Measurements from ENCODE around the gene KLHL26. TPM values are rescaled to one million over a fixed set of nuclear protein-coding genes. Genes with fewer than 3 reads are reported as not detected.

The KLHL26 gene
- total RNA-seq, 4 donors from 2014 or later: 3.8 to 22.2 (median 6.9) TPM

DNA sequence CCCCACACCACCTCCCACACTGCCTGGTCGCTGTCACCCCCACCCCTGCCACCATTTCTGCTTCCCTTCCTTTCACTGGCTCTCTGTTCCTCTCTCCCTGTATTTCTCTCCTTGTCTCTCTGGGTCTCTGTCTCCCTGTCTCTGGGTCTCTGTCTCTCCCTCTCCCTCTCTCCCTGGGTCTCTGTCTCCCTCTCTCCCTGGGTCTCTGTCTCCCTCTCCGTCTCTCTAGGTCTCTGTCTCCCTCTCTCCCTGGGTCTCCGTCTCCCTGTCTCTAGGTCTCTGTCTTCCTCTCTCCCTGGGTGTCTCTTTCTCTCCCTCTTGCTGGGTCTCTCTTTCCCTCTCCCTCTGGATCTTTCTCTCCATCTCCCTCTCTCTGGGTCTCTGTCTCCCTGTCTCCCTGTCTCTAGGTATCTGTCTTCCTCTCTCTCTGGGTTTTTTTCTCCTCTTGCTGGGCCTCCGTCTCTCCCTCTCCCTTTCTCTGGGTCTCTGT lies 21.6 kb downstream of the KLHL26 start:
- H3K9me3 ChIP-seq: no peaks in the 10 kb centered on the region
- H3K36me3 ChIP-seq: no peaks in the 10 kb centered on the region
- no peak overlapping the region for H3K4me3 ChIP-seq
- no peak for TF ChIP-seq POLR2A (IDR thresholded peaks at IDR 0.05)
- TF ChIP-seq, protein P1, sequence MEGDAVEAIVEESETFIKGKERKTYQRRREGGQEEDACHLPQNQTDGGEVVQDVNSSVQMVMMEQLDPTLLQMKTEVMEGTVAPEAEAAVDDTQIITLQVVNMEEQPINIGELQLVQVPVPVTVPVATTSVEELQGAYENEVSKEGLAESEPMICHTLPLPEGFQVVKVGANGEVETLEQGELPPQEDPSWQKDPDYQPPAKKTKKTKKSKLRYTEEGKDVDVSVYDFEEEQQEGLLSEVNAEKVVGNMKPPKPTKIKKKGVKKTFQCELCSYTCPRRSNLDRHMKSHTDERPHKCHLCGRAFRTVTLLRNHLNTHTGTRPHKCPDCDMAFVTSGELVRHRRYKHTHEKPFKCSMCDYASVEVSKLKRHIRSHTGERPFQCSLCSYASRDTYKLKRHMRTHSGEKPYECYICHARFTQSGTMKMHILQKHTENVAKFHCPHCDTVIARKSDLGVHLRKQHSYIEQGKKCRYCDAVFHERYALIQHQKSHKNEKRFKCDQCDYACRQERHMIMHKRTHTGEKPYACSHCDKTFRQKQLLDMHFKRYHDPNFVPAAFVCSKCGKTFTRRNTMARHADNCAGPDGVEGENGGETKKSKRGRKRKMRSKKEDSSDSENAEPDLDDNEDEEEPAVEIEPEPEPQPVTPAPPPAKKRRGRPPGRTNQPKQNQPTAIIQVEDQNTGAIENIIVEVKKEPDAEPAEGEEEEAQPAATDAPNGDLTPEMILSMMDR (IDR thresholded peaks at IDR 0.05): no peak
- H3K4me1 ChIP-seq: peaks cover 0 to 27% of the 10 kb centered on the region in 2 donors
- intact Hi-C loops (cut with DNase I; ENCODE audit: low total_unique reads): no loop called here
- no peaks in the 10 kb centered on the region for H3K27me3 ChIP-seq
- peak overlapping the region; percentile 77 to 79 for H3K27ac ChIP-seq
- no peak for DNase-seq

DNA sequence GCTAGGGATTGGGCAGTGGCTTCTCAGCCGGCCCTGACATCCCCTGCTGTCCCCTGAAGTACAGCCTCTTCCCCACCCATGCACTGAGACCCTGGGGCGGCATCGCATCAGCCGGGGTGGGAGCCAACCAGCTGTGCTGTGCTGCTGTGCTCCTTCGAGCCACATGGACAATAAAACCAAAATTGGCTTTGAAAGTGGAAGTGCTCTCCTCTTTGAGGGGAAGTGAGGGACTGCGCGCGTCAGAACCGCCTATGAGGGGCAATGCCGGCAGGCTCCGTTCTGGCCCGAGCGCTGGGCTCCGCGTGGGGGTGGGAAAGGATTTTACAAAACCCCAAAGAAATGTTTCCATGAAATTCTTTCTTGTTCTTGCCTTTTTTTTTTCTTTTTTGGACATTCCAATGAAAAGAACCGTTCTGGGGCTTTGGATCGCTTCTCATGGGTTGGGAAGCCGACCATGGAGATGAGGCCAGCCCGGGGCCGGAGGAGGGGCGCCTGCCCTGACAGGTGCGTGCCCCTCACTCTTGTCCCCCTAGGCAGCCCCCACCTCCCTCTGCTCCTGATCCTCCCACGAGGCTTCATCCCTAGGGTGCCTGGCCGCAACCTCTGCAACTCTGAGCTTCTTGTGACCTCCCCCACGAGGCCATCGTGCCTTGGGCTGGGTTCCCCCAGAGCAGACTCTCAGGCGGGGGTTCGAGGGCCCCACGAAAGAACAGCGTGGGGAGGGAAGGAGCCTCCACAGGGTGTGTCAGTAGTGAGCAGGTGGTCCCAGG lies 22.6 kb downstream of the KLHL26 start:
- Histone ChIP-seq H3K36me3 (no peaks in the 10 kb centered on the region), H3K27me3 (no peaks in the 10 kb centered on the region), H3K4me1 (peaks cover 0 to 27% of the 10 kb centered on the region in 2 donors), H3K4me3 (no peak overlapping the region), H3K27ac (peak overlapping the region; percentile 77 to 79), H3K9me3 (no peaks in the 10 kb centered on the region)
- intact Hi-C loops (cut with DNase I; ENCODE audit: low total_unique reads): no loop called here
- peak; percentile 53 to 77 for DNase-seq
- no peak for TF ChIP-seq POLR2A (IDR thresholded peaks at IDR 0.05)
- TF ChIP-seq, protein P1 (IDR thresholded peaks at IDR 0.05): peak in 1 of 4 experiments; percentile 6

DNA sequence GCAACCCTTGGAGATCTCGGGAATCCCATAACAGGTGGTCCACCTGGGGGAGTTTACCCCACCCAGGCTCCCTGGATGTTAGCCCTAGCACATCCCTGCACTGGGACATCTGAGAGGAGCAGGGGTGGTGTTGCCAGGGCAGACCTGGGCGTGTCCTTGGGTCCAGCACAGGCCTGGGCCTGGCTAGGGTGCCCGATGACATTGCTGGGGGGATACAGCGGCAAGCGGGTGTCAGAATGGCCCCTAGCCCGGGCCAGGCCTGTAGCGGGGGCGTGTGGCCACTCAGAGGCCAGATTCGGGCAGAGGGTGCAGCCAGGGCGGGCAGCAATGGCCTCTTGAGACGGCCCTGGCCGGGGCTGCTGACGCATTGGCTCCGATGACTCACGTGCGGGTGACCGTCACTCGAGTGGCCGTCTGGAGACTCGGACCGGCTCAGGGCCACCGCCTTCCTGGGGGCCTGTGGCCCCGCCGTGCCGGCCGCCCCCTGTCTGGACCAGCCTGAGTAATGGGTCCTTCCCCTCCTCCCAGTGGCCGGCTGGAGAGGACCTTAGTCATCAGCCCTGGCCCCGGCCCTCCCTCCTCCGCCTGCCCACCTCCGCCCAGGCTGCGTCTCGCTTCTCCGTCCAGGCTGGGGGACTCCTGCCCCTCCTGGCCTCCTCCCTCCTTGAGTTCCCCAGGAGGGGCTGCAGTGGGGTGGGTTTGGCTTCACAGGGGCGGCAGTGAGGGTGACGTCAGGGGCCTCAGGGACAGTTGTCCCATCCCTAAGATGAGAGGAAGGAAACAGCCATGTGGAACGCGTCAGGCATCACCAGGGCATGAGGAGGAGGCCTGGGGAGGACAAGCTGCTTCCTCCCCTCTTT lies 23.5 kb downstream of the KLHL26 start:
- H3K9me3 ChIP-seq: no peaks in the 10 kb centered on the region
- no peak overlapping the region for H3K4me3 ChIP-seq
- TF ChIP-seq, protein P1 (IDR thresholded peaks at IDR 0.05): no peak
- no peak for TF ChIP-seq POLR2A (IDR thresholded peaks at IDR 0.05)
- peak overlapping the region; percentile 77 to 79 for H3K27ac ChIP-seq
- intact Hi-C loops (cut with DNase I; ENCODE audit: low total_unique reads): no loop called here
- no peaks in the 10 kb centered on the region for H3K27me3 ChIP-seq
- DNase-seq: peak; percentile 56 to 74
- no peaks in the 10 kb centered on the region for H3K36me3 ChIP-seq
- H3K4me1 ChIP-seq: peaks cover 0 to 27% of the 10 kb centered on the region in 2 donors

DNA sequence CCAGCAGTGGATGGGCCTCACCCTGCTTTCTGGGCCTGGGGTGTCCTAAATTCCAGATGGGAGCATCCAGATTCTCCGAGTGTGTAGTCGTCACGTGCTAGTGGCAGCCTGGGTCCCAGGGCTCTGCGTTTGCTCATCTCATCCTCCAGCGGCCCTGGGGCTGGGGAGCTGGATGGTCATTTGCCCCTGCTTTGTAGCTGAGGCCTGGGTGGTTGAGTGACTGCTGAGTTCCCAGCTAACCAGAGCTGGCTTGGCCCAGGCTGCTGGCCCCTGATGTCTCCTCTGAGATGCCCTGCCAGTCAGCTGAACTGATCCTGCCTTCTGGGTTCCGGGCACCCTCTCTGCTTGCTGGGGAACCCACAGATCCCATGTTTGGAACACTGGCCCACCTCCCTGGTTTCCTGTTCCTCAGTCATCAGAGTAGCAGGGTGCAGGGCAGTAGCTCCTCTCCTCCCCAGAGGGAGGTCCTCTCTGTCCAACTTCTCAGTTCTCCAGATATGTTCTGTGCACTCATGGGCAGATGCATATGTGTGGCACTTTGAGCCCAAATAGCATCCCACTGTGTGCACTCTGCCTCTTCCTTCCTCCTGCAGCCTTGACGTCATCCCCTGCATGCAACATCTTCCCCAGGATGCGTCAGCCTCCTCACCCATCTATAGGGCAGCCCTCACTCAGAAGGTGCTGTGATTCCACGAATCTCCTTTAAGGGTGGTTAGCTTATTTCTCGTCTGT lies 24.3 kb downstream of the KLHL26 start:
- Histone ChIP-seq H3K4me3 (no peak overlapping the region), H3K27ac (peak overlapping the region; percentile 77 to 79), H3K36me3 (no peaks in the 10 kb centered on the region), H3K27me3 (no peaks in the 10 kb centered on the region), H3K4me1 (peaks cover 0 to 27% of the 10 kb centered on the region in 2 donors), H3K9me3 (no peaks in the 10 kb centered on the region)
- no peak for TF ChIP-seq POLR2A (IDR thresholded peaks at IDR 0.05)
- TF ChIP-seq, protein P1 (IDR thresholded peaks at IDR 0.05): no peak
- intact Hi-C loops (cut with DNase I; ENCODE audit: low total_unique reads): no loop called here
- DNase-seq: no peak

Measured in uterus (tissue), 4 donors.